Left ventricle myocardium inferior (tissue), 1 donor: ENCODE measurements around the gene SQSTM1. TPM values are rescaled to one million over a fixed set of nuclear protein-coding genes. Genes with fewer than 3 reads are reported as not detected.

ENCODE experiments used
- DNase-seq: peaks from one replicate; pipeline ENCODE4 v3.0.0-alpha.2; 2020
- H3K27ac ChIP-seq: fragments of 200-600 bp; replicated peaks from 2 replicates; pipeline ENCODE4 v1.8.0; 2021
- H3K27me3 ChIP-seq: fragments of 200-600 bp; 2 replicates; pipeline ENCODE4 v1.8.0; 2021; ENCODE audit warnings: low read depth
- H3K36me3 ChIP-seq: fragments of 200-600 bp; 2 replicates; pipeline ENCODE4 v1.8.0; 2021
- H3K4me1 ChIP-seq: fragments of 200-600 bp; 2 replicates; pipeline ENCODE4 v1.8.0; 2021
- H3K4me3 ChIP-seq: fragments of 200-600 bp; 2 replicates; pipeline ENCODE4 v1.8.0; 2021; ENCODE audit warnings: mild to moderate bottlenecking, moderate library complexity
- H3K9me3 ChIP-seq: fragments of 200-600 bp; replicated peaks from 2 replicates; pipeline ENCODE4 v1.8.0; 2021
- CTCF ChIP-seq: fragments of 200-600 bp; IDR thresholded peaks from 2 replicates; pipeline ENCODE4 v1.8.0; 2021; ENCODE audit warnings: antibody characterized with exemption, mild to moderate bottlenecking, borderline replicate concordance
- intact Hi-C: fragments of 100-400 bp; cut with micrococcal nuclease; formaldehyde crosslinking; loops from one replicate; pipeline ENCODE4 v1.11.0; 2022
- long read RNA-seq: library from polyadenylated mRNA; unstranded; transcript quantifications from one replicate; pipeline ENCODE4 v2.0.0, GENCODE V29; 2021
- total RNA-seq: library from RNA; stranded (reverse); fragmentation: NEBNext Ultra II Directional; extraction: Animal tissue kit (Norgen Biotek cat#: 25700); gene quantifications from one replicate; pipeline ENCODE4 v1.2.1, GENCODE V29; 2021
- donor health status: DM: no; HTN: yes; CAD: no; lungs with severe emphysema.

The SQSTM1 gene
- 438 TPM for total RNA-seq
- long read RNA-seq, transcript SQSTM1-201 (7 exons, 2,253 nt) = minor isoform, 12 of 469 reads
- long read RNA-seq, transcript SQSTM1-202 (8 exons, 2,986 nt) = major isoform, 251 of 469 reads
- long read RNA-seq, partial matches to known transcripts = 52 of 469 reads
- long read RNA-seq, other reads (novel, unspliced or antisense) = 154 of 469 reads

GRCh38 chr5:179820483-179821297 is at the start of gene SQSTM1:
Gene SQSTM1 (plus strand): TSS chr5:179820905. CDS start chr5:179820937, 32 bp downstream.
- Histone ChIP-seq H3K36me3 (peaks cover 39% of the 10 kb centered on the region), H3K9me3 (no peaks in the 10 kb centered on the region), H3K27me3 (no peaks in the 10 kb centered on the region), H3K4me1 (peaks cover 90% of the 10 kb centered on the region), H3K4me3 (peak within 1 kb of the TSS; percentile 91), H3K27ac (peak within 1 kb of the TSS; percentile 98)
- TF ChIP-seq CTCF = peak; percentile 17
- DNase-seq = peak; percentile 87
- intact Hi-C loops = no loop called here

GRCh38 chr5:179771311-179771895 is 49.3 kb upstream of the SQSTM1 start:
- no peak for DNase-seq
- no peaks in the 10 kb centered on the region for H3K27me3 ChIP-seq
- intact Hi-C loops = no loop called here
- no peak overlapping the region for H3K27ac ChIP-seq
- H3K4me1 ChIP-seq = peaks cover 25% of the 10 kb centered on the region
- H3K9me3 ChIP-seq = no peaks in the 10 kb centered on the region
- H3K36me3 ChIP-seq = peaks cover 87% of the 10 kb centered on the region
- no peak overlapping the region for H3K4me3 ChIP-seq
- TF ChIP-seq CTCF = no peak

- Histone ChIP-seq H3K27me3 (no peaks in the 10 kb centered on the region), H3K4me3 (no peak overlapping the region), H3K36me3 (peaks cover 83% of the 10 kb centered on the region), H3K4me1 (peaks cover 17% of the 10 kb centered on the region), H3K9me3 (no peaks in the 10 kb centered on the region), H3K27ac (no peak overlapping the region)
- TF ChIP-seq CTCF = no peak
- intact Hi-C loops = no loop called here
- no peak for DNase-seq
Observed at GRCh38 chr5:179772351-179772750, 48.4 kb upstream of the SQSTM1 start.

GRCh38 chr5:179773686-179774040 is 47.0 kb upstream of the SQSTM1 start:
- TF ChIP-seq CTCF = no peak

GRCh38 chr5:179774442-179774841 is 46.3 kb upstream of the SQSTM1 start:
- Histone ChIP-seq H3K36me3 (peaks cover 87% of the 10 kb centered on the region), H3K4me1 (peaks cover 10% of the 10 kb centered on the region), H3K9me3 (no peaks in the 10 kb centered on the region), H3K4me3 (no peak overlapping the region), H3K27me3 (no peaks in the 10 kb centered on the region), H3K27ac (no peak overlapping the region)
- no peak for DNase-seq
- TF ChIP-seq CTCF = no peak
- intact Hi-C loops = no loop called here

More at GRCh38 chr5:179773686-179774040, 47.0 kb upstream of the SQSTM1 start:
- Histone ChIP-seq H3K27me3 (no peaks in the 10 kb centered on the region), H3K4me1 (peaks cover 14% of the 10 kb centered on the region), H3K9me3 (no peaks in the 10 kb centered on the region), H3K27ac (no peak overlapping the region), H3K36me3 (peaks cover 93% of the 10 kb centered on the region), H3K4me3 (no peak overlapping the region)
- DNase-seq = no peak
- intact Hi-C loops = no loop called here
